Hepatocyte (in vitro differentiated cells): ENCODE results near the gene SLC37A1.

Source experiments
- EZH2 ChIP-seq: fragments of 200-600 bp; sonication (generic); IDR thresholded peaks from 2 replicates; pipeline ENCODE4 v1.6.1; 2016; ENCODE audit warnings: antibody characterized with exemption, mild to moderate bottlenecking, borderline replicate concordance
- EZH2phosphoT487 ChIP-seq: fragments of 200-600 bp; sonication (generic); IDR thresholded peaks from one replicate; pipeline ENCODE4 v1.6.1; 2018; ENCODE audit warnings: antibody characterized with exemption, mild to moderate bottlenecking, low read depth, moderate library complexity; ENCODE audit not compliant: unreplicated experiment, severe bottlenecking
- TF ChIP-seq, protein P1 (sequence below): fragments of 200-600 bp; sonication (generic); IDR thresholded peaks from 2 replicates; pipeline ENCODE4 v1.5.1; 2016; ENCODE audit warnings: antibody characterized with exemption, mild to moderate bottlenecking; ENCODE audit not compliant: poor library complexity

- no peak for TF ChIP-seq EZH2
- TF ChIP-seq, protein P1, sequence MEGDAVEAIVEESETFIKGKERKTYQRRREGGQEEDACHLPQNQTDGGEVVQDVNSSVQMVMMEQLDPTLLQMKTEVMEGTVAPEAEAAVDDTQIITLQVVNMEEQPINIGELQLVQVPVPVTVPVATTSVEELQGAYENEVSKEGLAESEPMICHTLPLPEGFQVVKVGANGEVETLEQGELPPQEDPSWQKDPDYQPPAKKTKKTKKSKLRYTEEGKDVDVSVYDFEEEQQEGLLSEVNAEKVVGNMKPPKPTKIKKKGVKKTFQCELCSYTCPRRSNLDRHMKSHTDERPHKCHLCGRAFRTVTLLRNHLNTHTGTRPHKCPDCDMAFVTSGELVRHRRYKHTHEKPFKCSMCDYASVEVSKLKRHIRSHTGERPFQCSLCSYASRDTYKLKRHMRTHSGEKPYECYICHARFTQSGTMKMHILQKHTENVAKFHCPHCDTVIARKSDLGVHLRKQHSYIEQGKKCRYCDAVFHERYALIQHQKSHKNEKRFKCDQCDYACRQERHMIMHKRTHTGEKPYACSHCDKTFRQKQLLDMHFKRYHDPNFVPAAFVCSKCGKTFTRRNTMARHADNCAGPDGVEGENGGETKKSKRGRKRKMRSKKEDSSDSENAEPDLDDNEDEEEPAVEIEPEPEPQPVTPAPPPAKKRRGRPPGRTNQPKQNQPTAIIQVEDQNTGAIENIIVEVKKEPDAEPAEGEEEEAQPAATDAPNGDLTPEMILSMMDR = no peak
- TF ChIP-seq EZH2phosphoT487 = no peak
Measured at GRCh38 chr21:42572906-42573495, 59.3 kb downstream of the SLC37A1 start.
